HG02642 (cell line): ENCODE results near the gene RAB11FIP3.
A peak's percentile ranks its signal among the peaks of the same experiment; 100 is the strongest.
"Not testable (repeated sequence)": the region's sequence is repeated elsewhere in the genome, so short reads cannot be mapped to it uniquely, and the experiment has no call there.

ENCODE experiments used
- ATAC-seq: cut with Tn5 transposase; IDR thresholded peaks from one replicate; pipeline ENCODE4 v1.9.1; 2021; ENCODE audit warnings: mild to moderate bottlenecking; ENCODE audit not compliant: unreplicated experiment, poor library complexity

Gene RAB11FIP3

DNA sequence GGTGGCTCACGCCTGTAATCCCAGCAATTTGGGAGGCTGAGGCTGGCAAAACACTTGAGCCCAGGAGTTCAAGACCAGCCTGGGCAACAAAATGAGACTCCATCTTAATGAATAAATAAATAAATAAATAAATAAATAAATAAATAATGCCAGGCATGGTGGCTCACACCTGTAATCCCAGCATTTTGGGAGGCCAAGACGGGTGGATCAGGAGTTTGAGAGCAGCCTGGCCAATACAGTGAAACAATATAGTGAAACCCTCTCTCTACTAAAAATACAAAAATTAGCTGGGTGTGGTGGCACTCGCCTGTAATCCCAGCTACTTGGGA lies 10.3 kb upstream of the RAB11FIP3 start:
- ATAC-seq: not testable (repeated sequence)

DNA sequence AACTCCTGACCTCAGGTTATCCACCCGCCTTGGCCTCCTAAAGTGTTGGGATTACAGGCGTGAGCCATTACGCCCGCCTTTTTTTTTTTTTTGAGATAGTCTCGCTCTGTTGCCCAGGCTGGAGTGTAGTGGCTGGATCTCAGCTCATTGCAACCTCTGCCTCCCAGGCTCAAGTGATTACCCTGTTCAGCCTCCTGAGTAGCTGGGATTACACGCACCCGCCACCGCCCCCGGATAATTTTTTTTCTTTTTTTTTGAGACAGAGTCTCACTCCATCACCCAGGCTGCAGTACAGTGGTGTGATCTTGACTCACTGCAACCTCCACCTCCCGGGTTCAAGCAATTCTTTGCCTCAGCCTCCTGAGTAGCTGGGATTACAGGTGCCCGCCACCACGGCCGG lies 3.3 kb upstream of the RAB11FIP3 start:
- ATAC-seq: not testable (repeated sequence)

- ATAC-seq: no peak
Measured at GRCh38 chr16:424033-424622, 1.3 kb upstream of the RAB11FIP3 start.

- ATAC-seq: no peak
Measured at GRCh38 chr16:424623-425081, 797 bp upstream of the RAB11FIP3 start.

GRCh38 chr16:425740-426114 lies 278 bp downstream of the RAB11FIP3 start:
- ATAC-seq: peak; percentile 34

DNA sequence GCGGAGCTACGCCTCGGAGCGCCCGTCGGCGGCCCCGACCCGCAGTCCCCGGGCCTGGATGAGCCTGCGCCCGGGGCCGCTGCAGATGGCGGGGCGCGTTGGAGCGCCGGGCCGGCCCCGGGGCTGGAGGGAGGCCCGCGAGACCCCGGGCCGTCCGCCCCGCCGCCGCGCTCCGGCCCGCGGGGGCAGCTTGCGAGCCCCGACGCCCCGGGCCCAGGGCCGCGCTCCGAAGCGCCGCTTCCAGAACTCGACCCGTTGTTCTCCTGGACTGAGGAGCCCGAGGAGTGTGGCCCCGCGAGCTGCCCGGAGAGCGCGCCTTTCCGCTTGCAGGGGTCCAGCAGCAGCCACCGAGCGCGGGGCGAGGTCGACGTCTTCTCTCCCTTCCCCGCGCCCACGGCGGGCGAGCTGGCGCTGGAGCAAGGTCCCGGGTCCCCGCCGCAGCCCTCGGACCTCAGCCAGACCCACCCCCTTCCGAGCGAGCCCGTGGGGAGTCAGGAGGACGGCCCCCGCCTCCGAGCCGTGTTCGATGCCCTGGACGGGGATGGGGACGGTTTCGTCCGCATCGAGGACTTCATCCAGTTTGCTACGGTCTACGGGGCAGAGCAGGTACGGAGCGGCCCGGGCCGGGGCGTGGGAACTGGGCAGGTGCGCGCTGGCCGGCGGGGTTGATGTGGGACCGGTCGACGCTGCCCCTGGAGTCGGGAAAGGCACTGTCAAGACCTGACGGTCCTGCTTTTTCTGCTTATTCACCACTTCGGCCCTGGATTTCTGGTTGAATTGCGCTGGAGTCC lies 861 bp downstream of the RAB11FIP3 start:
- ATAC-seq: no peak

GRCh38 chr16:426906-427249 lies 1.4 kb downstream of the RAB11FIP3 start:
- ATAC-seq: no peak

- ATAC-seq: no peak
Measured at GRCh38 chr16:427250-427649, 1.8 kb downstream of the RAB11FIP3 start.

GRCh38 chr16:430904-431303 lies 5.5 kb downstream of the RAB11FIP3 start:
- ATAC-seq: no peak

- no peak for ATAC-seq
Measured at GRCh38 chr16:440627-441026, 15.2 kb downstream of the RAB11FIP3 start.

DNA sequence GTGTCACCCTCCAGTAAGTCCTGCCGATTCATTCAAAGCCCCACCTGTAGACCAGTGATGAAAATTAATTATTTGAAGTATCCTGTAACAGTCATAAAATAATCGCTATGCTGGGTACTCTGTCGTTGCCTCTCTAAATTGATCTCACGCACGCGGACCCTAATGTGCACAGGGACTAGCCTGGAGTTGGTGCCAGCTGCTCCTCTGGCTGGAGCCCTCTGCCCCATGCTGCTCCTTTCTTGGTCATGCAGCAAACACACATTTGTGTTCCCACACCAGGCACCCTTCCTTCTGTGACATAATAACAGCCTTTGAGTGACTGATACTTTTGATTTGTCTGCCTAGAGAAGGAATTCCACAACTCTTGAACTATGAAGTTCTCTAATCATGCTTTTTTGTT lies 16.0 kb downstream of the RAB11FIP3 start:
- ATAC-seq: no peak

DNA sequence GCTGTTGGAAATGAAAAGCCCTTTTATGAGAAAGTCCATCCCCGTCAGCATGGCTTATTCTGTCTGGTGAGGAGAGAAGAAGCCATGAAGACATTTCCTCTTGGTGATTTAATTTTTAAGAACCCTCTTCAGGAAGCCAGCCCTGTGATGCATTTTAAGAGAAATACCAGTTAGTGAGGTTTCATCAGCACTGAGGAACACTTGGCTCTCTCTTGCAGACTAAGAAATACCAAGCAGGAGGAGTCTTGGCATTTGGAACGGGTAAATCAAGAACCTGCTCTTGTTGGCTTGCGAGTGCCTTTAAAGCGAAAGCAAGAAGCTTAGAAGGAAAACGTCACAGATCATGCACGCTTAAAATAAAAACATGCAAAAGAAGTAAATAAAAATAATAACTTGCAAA lies 17.5 kb downstream of the RAB11FIP3 start:
- ATAC-seq: no peak

DNA sequence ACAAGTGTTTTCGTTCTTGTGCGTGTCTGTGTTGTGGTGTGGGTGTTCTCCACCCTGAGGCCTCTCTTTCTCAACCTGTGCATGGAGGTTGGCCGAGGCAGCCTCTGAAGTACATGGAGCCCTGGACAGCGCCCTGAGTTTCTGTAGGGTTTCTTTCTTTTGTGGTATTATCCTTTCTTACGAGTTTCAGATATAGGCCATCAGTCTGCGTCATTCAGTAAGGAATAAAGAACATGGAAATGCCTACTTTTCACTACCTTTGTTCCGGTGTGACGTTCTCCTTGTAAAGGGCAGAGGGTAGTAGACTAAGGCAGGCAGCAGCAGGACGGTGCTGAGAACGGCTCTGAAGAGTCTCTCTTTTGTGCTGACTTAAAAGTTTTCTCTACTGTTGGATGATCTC lies 18.6 kb downstream of the RAB11FIP3 start:
- no peak for ATAC-seq

DNA sequence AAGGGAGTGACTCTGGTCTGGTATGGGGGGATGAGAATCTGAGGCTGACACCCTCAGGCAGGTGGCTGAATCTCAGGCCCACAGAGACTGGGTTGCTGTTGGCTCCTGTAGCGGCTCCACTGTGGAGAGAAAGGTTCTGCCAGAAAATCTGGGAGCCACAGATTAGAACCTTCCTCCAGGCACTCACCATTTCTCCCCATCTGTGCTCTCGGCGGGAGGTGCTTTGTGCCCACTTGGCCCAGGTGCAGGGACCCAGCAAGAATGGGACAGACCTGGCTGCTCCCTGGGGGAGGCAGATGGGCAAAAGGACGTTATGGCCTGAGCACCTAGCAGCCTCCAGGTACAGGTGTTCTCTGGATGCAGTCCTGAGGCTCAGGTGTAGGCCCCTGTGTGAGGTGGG lies 20.1 kb downstream of the RAB11FIP3 start:
- ATAC-seq: no peak

GRCh38 chr16:450385-450784 lies 24.9 kb downstream of the RAB11FIP3 start:
- ATAC-seq: no peak

DNA sequence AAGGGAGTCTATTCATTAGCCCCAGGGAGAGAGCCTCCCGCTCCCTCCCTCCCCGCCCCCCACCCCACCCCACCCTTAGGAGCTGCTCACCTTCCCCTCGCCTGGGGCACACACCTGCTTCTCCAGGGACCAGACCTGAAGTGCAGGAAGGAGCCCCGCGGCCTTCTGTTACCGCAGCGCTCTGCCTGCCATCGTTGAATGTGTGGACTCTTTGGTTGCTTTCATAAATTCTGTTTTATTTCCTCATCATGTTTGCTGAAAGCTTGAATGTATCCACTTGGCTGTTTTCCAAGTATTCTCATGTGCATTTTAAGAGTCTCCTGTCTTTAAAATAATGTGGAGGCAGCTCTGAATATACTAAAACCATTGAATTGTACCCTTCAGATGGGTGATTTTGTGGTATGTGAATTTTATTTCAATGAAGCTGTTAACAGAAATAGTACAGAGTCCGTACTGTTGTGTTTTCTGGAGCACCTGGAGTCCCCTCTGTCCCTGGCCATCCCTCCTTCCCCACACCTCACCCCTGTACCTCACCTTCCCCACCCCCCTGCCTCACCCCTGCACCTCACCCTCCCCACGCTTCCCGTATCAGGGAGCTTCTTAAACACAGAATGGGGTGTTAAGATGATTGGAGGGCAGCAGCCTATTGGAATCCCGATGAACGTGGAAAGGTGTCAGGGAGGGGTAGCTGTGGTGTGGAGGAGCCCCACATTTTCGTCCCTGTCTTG lies 25.5 kb downstream of the RAB11FIP3 start:
- ATAC-seq: no peak

DNA sequence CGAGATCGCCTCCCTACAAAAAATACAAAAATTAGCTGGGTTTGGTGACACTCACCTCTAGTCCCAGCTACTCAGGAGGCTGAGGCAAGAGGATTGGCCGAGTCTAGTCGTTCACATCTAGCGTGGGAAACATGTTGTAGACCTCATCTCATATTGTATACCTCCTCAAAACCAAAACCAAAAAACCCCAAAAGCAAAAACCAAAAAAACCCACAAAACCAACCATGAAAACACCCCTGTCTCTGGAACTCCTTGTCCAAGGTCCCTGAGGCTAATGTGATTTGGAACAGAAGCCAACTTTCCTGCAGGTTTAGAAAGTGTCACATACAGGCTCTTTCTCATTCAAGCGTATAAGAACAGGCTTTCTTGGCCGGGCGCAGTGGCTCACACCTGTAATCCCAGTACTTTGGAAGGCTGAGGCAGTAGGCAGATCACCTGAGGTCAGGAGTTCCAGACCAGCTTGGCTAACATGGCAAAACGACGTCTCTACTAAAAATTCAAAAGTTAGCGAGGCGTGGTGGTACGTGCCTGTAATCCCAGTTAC lies 29.0 kb downstream of the RAB11FIP3 start:
- ATAC-seq: no peak

GRCh38 chr16:455453-455852 lies 30.0 kb downstream of the RAB11FIP3 start:
- no peak for ATAC-seq

DNA sequence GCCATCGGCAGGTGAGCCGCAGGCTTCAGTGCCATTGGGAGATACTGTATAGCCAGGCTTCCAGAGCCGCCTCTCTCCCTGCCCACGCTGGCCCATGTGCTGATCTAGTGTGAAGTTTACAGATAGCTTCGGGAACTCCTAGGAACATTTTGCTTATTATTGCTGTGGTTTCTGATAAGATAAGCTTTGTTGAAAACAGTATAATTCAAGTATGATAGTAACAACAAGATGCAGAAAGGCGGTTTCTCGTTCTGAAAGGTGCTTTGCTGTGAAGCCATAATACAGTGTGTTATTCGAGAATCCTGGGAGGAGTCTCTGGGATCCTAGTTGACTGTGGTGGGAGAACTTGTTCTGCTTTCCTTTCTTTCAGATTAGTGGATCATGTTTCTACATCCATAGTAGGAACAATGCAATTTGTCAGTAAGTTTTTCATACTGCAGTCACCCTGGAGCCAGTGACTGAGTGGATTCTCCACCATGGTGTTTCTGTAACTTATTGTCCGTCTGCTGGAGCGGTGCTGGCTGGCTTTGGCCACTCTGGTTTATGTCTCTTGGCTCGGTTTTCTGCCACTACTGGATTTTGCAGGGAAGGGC lies 31.5 kb downstream of the RAB11FIP3 start:
- no peak for ATAC-seq

DNA sequence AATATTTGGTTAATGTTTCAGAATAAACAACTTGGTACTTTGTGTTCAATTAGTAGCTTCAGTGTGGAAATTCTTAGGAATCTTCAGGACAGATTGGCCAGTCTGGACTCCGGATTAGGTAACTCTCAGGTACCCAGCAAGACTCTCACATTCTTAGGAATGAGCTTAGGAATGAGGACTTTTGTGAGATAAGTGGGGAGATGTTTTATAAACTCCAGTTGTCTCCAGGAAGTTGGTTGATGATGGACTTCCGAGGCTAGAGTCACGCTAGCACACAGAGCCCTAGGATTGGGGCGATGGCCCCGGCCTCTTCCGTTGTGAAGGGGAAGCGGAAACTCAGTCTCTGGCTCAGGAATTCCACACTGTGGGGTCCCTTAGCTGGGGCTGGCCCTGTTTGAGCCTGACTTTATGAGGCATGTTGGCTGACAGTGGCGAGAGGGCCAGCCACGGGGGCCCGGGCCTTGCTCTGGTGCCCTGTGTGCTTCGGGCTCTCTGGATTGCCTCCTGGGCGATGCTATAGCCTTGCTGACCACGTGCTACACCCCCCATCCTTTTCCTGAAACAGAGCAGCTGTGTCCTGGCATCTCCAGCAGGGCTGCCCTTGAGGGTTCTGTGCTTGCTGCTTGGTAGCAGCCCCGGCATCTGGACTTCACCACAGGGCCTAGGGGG lies 32.4 kb downstream of the RAB11FIP3 start:
- ATAC-seq: no peak
